K562 (cell line): Measurements from ENCODE around the gene EIF3K. TPM values are rescaled to one million over a fixed set of nuclear protein-coding genes. Genes with fewer than 3 reads are reported as not detected.
A peak's percentile ranks its signal among the peaks of the same experiment; 100 is the strongest.

Source experiments
- ELF1 ChIP-seq: fragments of 200-800 bp; sonication (Bioruptor generic); IDR thresholded peaks from 2 replicates; pipeline ENCODE4 v1.6.1; 2016; ENCODE audit warnings: missing genetic modification characterization, missing compliant biosample characterization
- ESRRB ChIP-seq: fragments of 250-450 bp; sonication (Bioruptor Pico); IDR thresholded peaks from 2 replicates; pipeline ENCODE4 v1.5.0; 2020; ENCODE audit warnings: mild to moderate bottlenecking, moderate library complexity, borderline replicate concordance
- GATA2 ChIP-seq: sonication (generic); formaldehyde crosslinking; IDR thresholded peaks from 2 replicates; pipeline ENCODE4 v1.4.0; 2020; ENCODE audit warnings: mild to moderate bottlenecking, missing genetic modification reagents
- HDAC1 ChIP-seq, 2 experiments: fragments of 450-650 bp; IDR thresholded peaks; 2 replicates each; pipeline ENCODE4 v1.6.1; 2016 to 2017; ENCODE audit warnings: inconsistent platforms in 1 of 2, mild to moderate bottlenecking in 1 of 2, moderate library complexity in 1 of 2
- KAT7 ChIP-seq: sonication (generic); formaldehyde crosslinking; IDR thresholded peaks from 2 replicates; pipeline ENCODE4 v1.8.0; 2022; ENCODE audit warnings: missing genetic modification reagents, mild to moderate bottlenecking, borderline replicate concordance
- L3MBTL2 ChIP-seq: fragments of 450-650 bp; IDR thresholded peaks from 2 replicates; pipeline ENCODE4 v1.6.1; 2016; ENCODE audit warnings: mild to moderate bottlenecking, moderate library complexity
- MYC ChIP-seq, 2 experiments: fragments of 250-450 bp in 1 of 2; sonication (Bioruptor Pico) in 1 of 2; IDR thresholded peaks; 2 replicates each; pipeline versions ENCODE4 v1.5.1 to v1.6.1; 2012 to 2021; ENCODE audit warnings: low read depth in 2 of 2, borderline replicate concordance in 1 of 2, improper control_type of control experiment in 1 of 2, low read length in 1 of 2, mild to moderate bottlenecking in 1 of 2, moderate library complexity in 1 of 2
- SMARCA4 ChIP-seq: fragments of 450-650 bp; IDR thresholded peaks from 2 replicates; pipeline ENCODE4 v1.6.1; 2016
- TEAD1 ChIP-seq, 2 experiments: fragments of 450-650 bp in 1 of 2; sonication (generic) in 1 of 2; formaldehyde crosslinking; IDR thresholded peaks; 2 replicates each; pipeline versions ENCODE4 v1.4.0 to v1.8.0; 2020 to 2022; ENCODE audit warnings: mild to moderate bottlenecking in 2 of 2, missing genetic modification reagents in 1 of 2
- ZNF57 ChIP-seq: fragments of 450-650 bp; formaldehyde crosslinking; IDR thresholded peaks from 2 replicates; pipeline ENCODE4 v1.4.0; 2020; ENCODE audit warnings: mild to moderate bottlenecking, moderate library complexity
- ZNF696 ChIP-seq: fragments of 250-450 bp; sonication (Bioruptor Pico); conservative IDR thresholded peaks from 2 replicates; pipeline ENCODE4 v1.4.0; 2020; ENCODE audit warnings: mild to moderate bottlenecking, moderate library complexity
- polyA plus RNA-seq, 8 experiments: library from polyadenylated mRNA; depleted of rRNA in 4 of 8; stranded (reverse) in 5 of 8; unstranded in 3 of 8; fragments of >200 nt; fragmentation: Nextera tagmentation in 2 of 8; fragmentation: Illumina TruSeq in 1 of 8; extraction: Ambion mirVana in 2 of 8; extraction: Trizol in 1 of 8; gene quantifications; 2 replicates each; pipeline versions ENCODE4 v1.2.1 to v1.2.3, GENCODE V29; 2011 to 2014; ENCODE audit warnings: inconsistent platforms in 1 of 8, missing spikeins in 1 of 8
- total RNA-seq, 7 experiments: library from RNA; depleted of rRNA in 6 of 7; stranded (reverse); fragments of >200 nt in 6 of 7; fragmentation: Illumina TruSeq in 2 of 7; extraction: Trizol in 2 of 7; gene quantifications; 2 replicates each; pipeline versions ENCODE4 v1.2.1 to v1.2.3, GENCODE V29; 2011 to 2021; ENCODE audit warnings: low replicate concordance in 1 of 7
- TF ChIP-seq, protein P1 (sequence below), 2 experiments: fragments of 450-650 bp; IDR thresholded peaks; 2 replicates each; pipeline ENCODE4 v1.6.1; 2016
- TF ChIP-seq, protein P2 (sequence below), 2 experiments: IDR thresholded peaks in 1 of 2; conservative IDR thresholded peaks in 1 of 2; 2 replicates each; pipeline ENCODE4 v1.6.1; 2016; ENCODE audit warnings: low read depth in 2 of 2, mild to moderate bottlenecking in 1 of 2, missing compliant biosample characterization in 1 of 2, missing genetic modification characterization in 1 of 2, moderate library complexity in 1 of 2
- TF ChIP-seq, protein P3 (sequence below), 2 experiments: fragments of 450-650 bp; IDR thresholded peaks; 2 replicates each; pipeline ENCODE4 v1.6.1; 2018; ENCODE audit warnings: mild to moderate bottlenecking in 2 of 2, low read depth in 1 of 2; ENCODE audit not compliant: partially characterized antibody in 2 of 2

EIF3K gene
- total and polyA plus RNA-seq, 9 of the 15 experiments (the other 6 are each of a cell fraction or from before 2014, with no cell fraction given) = 387 to 1,827 (median 733) TPM

DNA sequence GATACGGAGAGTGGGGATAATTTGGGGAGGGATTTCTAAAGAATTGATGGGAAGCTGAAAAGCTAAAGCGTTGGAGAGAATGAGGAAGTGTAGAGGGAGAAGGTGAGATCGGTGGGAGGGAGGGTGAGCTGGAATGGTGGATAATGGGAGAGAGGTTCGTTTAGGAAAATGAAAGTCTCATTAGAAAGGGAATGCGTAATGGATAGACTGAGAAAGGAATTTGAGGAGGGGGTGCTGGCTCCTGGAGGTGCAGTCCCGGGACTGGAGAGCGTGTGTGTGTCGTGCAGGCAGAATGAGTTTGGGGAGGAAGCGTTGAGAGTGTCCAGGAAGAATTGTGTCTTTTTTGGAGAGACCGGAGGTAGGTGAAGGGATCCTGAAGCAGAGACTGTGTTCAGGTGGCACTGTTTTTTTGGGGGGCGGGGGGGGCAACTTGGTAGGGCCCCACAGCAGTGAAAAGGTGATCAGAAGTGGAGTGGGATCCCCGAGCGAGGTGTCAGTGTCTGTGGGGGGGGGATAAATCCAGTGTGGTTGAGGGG, 29.8 kb downstream of the EIF3K start (continued):
- TF ChIP-seq, protein P1, sequence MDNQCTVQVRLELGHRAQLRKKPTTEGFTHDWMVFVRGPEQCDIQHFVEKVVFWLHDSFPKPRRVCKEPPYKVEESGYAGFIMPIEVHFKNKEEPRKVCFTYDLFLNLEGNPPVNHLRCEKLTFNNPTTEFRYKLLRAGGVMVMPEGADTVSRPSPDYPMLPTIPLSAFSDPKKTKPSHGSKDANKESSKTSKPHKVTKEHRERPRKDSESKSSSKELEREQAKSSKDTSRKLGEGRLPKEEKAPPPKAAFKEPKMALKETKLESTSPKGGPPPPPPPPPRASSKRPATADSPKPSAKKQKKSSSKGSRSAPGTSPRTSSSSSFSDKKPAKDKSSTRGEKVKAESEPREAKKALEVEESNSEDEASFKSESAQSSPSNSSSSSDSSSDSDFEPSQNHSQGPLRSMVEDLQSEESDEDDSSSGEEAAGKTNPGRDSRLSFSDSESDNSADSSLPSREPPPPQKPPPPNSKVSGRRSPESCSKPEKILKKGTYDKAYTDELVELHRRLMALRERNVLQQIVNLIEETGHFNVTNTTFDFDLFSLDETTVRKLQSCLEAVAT (IDR thresholded peaks at IDR 0.05) = peak; percentile 63 to 78; a peak in 3 of 4 replicates
- TF ChIP-seq ELF1 (tag) (peak; percentile 21; the same call in 1 of the 2 replicates), SMARCA4 (peak; percentile 48), MYC (IDR thresholded peaks at IDR 0.05; ENCODE audit: low read depth, low read length) (no peak), MYC (CRISPR knock-in tag; IDR thresholded peaks at IDR 0.05; ENCODE audit: borderline replicate concordance, low read depth) (no peak; the same call in 1 of the 2 replicates), GATA2 (no peak), ZNF696 (CRISPR knock-in tag) (no peak), TEAD1 (CRISPR knock-in tag; IDR thresholded peaks at IDR 0.05) (peak in 1 of 2 experiments; percentile 12; a peak in 1 of 4 replicates), HDAC1 (IDR thresholded peaks at IDR 0.05) (peak in 1 of 2 experiments; percentile 17; a peak in 1 of 4 replicates), ESRRB (CRISPR knock-in tag) (no peak), ZNF57 (CRISPR knock-in tag) (no peak), L3MBTL2 (no peak), KAT7 (CRISPR knock-in tag) (no peak)
- TF ChIP-seq, protein P2, sequence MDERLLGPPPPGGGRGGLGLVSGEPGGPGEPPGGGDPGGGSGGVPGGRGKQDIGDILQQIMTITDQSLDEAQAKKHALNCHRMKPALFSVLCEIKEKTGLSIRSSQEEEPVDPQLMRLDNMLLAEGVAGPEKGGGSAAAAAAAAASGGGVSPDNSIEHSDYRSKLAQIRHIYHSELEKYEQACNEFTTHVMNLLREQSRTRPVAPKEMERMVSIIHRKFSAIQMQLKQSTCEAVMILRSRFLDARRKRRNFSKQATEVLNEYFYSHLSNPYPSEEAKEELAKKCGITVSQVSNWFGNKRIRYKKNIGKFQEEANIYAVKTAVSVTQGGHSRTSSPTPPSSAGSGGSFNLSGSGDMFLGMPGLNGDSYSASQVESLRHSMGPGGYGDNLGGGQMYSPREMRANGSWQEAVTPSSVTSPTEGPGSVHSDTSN (CRISPR knock-in tag; IDR thresholded peaks at IDR 0.05; ENCODE audit: low read depth) = no peak
- TF ChIP-seq, protein P2 (tag; conservative IDR thresholded peaks at IDR 0.05; ENCODE audit: low read depth) = no peak
- TF ChIP-seq, protein P3, sequence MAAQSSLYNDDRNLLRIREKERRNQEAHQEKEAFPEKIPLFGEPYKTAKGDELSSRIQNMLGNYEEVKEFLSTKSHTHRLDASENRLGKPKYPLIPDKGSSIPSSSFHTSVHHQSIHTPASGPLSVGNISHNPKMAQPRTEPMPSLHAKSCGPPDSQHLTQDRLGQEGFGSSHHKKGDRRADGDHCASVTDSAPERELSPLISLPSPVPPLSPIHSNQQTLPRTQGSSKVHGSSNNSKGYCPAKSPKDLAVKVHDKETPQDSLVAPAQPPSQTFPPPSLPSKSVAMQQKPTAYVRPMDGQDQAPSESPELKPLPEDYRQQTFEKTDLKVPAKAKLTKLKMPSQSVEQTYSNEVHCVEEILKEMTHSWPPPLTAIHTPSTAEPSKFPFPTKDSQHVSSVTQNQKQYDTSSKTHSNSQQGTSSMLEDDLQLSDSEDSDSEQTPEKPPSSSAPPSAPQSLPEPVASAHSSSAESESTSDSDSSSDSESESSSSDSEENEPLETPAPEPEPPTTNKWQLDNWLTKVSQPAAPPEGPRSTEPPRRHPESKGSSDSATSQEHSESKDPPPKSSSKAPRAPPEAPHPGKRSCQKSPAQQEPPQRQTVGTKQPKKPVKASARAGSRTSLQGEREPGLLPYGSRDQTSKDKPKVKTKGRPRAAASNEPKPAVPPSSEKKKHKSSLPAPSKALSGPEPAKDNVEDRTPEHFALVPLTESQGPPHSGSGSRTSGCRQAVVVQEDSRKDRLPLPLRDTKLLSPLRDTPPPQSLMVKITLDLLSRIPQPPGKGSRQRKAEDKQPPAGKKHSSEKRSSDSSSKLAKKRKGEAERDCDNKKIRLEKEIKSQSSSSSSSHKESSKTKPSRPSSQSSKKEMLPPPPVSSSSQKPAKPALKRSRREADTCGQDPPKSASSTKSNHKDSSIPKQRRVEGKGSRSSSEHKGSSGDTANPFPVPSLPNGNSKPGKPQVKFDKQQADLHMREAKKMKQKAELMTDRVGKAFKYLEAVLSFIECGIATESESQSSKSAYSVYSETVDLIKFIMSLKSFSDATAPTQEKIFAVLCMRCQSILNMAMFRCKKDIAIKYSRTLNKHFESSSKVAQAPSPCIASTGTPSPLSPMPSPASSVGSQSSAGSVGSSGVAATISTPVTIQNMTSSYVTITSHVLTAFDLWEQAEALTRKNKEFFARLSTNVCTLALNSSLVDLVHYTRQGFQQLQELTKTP (IDR thresholded peaks at IDR 0.05; ENCODE audit: low read depth in 1 of 2, partially characterized antibody in 2 of 2) = peak; percentile 10 to 60
